ENCODE measurements around the gene SLC22A3.
A peak's percentile ranks its signal among the peaks of the same experiment; 100 is the strongest.
"Not testable (repeated sequence)": the region's sequence is repeated elsewhere in the genome, so short reads cannot be mapped to it uniquely, and the experiment has no call there.

SLC22A3 gene

DNA sequence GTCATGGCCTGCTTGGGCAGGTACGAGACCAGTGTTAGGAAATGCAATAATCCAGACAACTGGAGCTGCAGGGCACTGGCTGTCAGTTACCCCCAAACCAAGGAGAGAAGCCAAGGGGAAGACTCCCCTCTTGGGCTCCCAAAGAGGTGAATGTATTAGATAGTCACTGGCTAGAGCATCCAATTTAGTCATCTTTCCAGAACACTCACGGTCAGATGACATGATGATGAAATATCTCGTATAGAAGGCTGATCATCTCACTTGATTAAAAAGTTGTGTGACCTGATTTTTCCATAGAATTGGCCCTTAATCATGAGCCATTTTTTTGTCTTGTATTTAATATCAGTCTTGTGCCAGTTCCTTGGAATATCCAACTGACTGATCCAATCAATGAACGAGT lies 40.7 kb downstream of the SLC22A3 start:
- 92 to 100% methylated on average over 2 to 4 of the region's 4 CpGs for WGBS, 2 experiments (ENCODE audit: insufficient coverage in 2 of 2)
- H3K27ac ChIP-seq (ENCODE audit: low read depth, low read length, severe bottlenecking), result no peak overlapping the region
- no peaks in the 10 kb centered on the region for H3K4me1 ChIP-seq (ENCODE audit: control insufficient read depth, insufficient read depth, low read length, poor library complexity, severe bottlenecking)
- H3K4me3 ChIP-seq (ENCODE audit: extremely low read depth, insufficient read depth, low read length, poor library complexity, severe bottlenecking), result no peak overlapping the region
- no peaks in the 10 kb centered on the region for H3K36me3 ChIP-seq (ENCODE audit: control insufficient read depth, insufficient read depth, low read length)
- no peaks in the 10 kb centered on the region for H3K9me3 ChIP-seq (ENCODE audit: control insufficient read depth, low read length)

DNA sequence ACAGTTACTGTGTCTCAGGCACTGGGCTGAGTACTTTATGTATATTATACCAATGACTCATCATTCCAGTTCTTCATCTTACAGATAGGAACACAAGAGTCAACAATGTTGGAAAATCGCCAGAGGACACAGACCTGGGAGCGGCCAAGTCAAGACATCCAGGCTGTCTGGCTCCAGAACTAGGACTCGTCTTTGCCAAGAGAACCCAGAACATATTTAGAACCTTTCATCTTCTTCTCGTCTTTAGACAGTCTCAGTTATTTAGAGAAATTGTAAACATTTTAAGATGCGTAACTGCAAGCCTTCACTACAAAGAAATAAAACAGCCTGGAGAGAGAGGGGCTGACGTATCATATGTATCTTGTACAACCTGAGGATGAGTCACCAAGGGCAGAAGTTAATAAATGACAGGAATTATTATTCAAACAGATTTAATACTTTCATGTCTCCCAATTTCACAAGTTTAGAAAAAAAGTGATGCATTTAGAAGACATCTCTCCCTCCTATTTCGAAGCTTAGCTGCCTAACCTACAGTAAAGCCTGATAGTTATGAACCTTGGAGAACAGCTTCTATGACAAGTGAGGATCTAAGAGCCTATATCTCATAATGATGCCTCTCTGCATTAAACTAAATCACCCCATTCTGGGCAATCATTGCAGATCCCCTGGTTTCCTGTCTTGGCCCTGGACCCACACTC lies 43.4 kb downstream of the SLC22A3 start:
- Histone ChIP-seq H3K27ac (ENCODE audit: low read depth, low read length, severe bottlenecking) (no peak overlapping the region), H3K4me3 (ENCODE audit: extremely low read depth, insufficient read depth, low read length, poor library complexity, severe bottlenecking) (no peak overlapping the region), H3K4me1 (ENCODE audit: control insufficient read depth, insufficient read depth, low read length, poor library complexity, severe bottlenecking) (peaks cover 3% of the 10 kb centered on the region), H3K9me3 (ENCODE audit: control insufficient read depth, low read length) (no peaks in the 10 kb centered on the region), H3K36me3 (ENCODE audit: control insufficient read depth, insufficient read depth, low read length) (no peaks in the 10 kb centered on the region)
- WGBS, 2 experiments (ENCODE audit: insufficient coverage in 2 of 2), result 100% methylated on average over 1 of the region's 7 CpGs; no CpG with 5 or more reads in 1 of the 2 experiments

DNA sequence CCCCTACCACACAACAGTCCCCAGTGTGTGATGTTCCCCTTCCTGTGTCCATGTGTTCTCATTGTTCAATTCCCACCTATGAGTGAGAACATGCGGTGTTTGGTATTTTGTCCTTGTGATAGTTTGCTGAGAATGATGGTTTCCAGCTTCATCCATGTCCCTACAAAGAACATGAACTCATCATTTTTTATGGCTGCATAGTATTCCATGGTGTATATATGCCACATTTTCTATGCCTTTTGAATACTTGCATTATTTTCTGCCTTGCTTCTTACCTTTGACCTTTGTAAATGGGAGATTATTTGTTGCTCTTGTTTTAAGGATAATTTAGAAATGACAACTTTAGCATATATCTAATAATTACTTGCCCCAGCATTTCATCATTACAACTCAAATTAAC lies 45.3 kb downstream of the SLC22A3 start:
- no CpG with 5 or more reads among the region's 1 CpG for WGBS, 2 experiments (ENCODE audit: insufficient coverage in 2 of 2)
- not testable (repeated sequence) for H3K36me3 ChIP-seq (ENCODE audit: control insufficient read depth, insufficient read depth, low read length); H3K27ac ChIP-seq (ENCODE audit: low read depth, low read length, severe bottlenecking); H3K9me3 ChIP-seq (ENCODE audit: control insufficient read depth, low read length); H3K4me3 ChIP-seq (ENCODE audit: extremely low read depth, insufficient read depth, low read length, poor library complexity, severe bottlenecking); H3K4me1 ChIP-seq (ENCODE audit: control insufficient read depth, insufficient read depth, low read length, poor library complexity, severe bottlenecking)

DNA sequence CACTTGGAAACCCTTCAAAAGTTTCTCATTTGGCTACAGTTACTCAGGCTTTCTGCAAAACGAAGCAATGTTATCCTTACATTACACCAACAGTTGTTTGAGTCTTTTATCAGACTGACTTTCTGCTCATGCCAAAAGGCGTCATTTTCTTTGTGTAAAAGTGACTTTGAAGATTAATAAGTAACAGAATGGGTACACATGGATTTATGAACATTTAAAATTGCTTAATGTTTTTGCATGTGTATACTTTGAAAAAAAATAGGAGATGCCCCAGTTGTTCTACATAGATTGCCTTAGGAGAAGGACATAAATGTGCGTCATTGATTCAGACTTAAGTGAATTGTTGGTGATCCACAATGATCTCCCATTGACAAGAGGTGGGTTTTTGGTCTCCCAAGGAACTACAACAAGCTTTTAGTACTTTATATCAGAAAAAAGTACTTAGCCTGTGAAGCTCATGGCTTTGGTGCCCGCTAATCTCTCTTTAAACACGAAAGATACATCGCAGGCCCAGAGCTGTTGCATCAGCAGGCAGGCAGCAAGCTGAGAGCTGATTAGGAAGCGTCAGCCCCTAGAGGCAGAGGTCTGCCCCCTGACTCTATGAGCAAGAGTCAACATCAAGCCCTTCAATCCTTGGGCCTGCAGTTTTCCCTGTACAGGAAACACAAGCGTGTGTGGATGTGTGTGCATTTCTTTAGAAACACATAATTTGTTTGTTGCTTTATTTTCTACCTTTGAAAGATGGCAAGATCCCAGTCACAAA lies 45.9 kb downstream of the SLC22A3 start:
- Histone ChIP-seq H3K4me1 (ENCODE audit: control insufficient read depth, insufficient read depth, low read length, poor library complexity, severe bottlenecking) (peaks cover 3% of the 10 kb centered on the region), H3K27ac (ENCODE audit: low read depth, low read length, severe bottlenecking) (peak overlapping the region; percentile 87), H3K9me3 (ENCODE audit: control insufficient read depth, low read length) (no peaks in the 10 kb centered on the region), H3K4me3 (ENCODE audit: extremely low read depth, insufficient read depth, low read length, poor library complexity, severe bottlenecking) (no peak overlapping the region), H3K36me3 (ENCODE audit: control insufficient read depth, insufficient read depth, low read length) (no peaks in the 10 kb centered on the region)
- 62 to 67% methylated on average over 5 to 6 of the region's 8 CpGs for WGBS, 2 experiments (ENCODE audit: insufficient coverage in 2 of 2)

DNA sequence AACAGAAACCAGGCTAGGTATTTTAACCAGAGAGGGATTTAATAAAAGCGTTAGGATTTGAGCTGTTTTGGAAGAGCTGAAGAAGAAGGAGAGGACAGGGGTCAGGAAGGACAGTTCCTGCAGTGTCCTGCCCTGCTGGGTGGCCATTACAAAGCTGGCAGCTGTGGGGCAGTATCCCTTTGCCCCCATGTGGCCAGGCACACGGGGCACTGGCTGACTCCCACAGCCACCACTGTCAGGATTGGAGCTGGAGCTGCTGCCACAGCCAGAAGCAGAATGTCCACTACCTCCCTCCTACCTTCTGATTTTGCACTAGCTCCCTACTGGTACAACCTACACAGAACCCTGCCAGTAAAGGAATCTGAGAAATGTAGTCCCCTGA lies 46.5 kb downstream of the SLC22A3 start:
- peak overlapping the region; percentile 87 for H3K27ac ChIP-seq (ENCODE audit: low read depth, low read length, severe bottlenecking)
- H3K4me3 ChIP-seq (ENCODE audit: extremely low read depth, insufficient read depth, low read length, poor library complexity, severe bottlenecking), result no peak overlapping the region
- H3K36me3 ChIP-seq (ENCODE audit: control insufficient read depth, insufficient read depth, low read length), result no peaks in the 10 kb centered on the region
- H3K4me1 ChIP-seq (ENCODE audit: control insufficient read depth, insufficient read depth, low read length, poor library complexity, severe bottlenecking), result peaks cover 3% of the 10 kb centered on the region
- H3K9me3 ChIP-seq (ENCODE audit: control insufficient read depth, low read length), result no peaks in the 10 kb centered on the region
- WGBS, 2 experiments (ENCODE audit: insufficient coverage in 2 of 2), result 66% methylated on average over 2 of the region's 2 CpGs; no CpG with 5 or more reads in 1 of the 2 experiments

DNA sequence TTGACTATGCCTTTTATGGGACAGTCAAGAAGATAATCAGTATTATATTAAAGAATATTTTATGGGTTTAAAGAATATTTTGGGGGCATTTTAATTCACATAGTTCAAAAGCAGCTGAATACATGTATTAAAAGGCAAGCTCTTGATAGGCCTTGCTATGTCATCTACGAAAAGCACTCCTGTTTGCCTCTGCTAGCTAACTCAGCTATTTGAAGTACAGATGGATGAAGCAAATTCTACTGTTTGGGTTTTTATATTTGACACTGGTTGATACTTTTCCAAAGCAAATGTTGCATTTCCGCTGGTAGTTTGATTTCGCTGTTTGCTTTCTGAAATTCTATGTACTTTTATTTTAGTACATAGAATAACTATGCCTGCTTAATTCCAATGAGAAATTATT lies 47.0 kb downstream of the SLC22A3 start:
- no CpG with 5 or more reads among the region's 3 CpGs for WGBS, 2 experiments (ENCODE audit: insufficient coverage in 2 of 2)
- Histone ChIP-seq H3K4me3 (ENCODE audit: extremely low read depth, insufficient read depth, low read length, poor library complexity, severe bottlenecking) (no peak overlapping the region), H3K36me3 (ENCODE audit: control insufficient read depth, insufficient read depth, low read length) (no peaks in the 10 kb centered on the region), H3K27ac (ENCODE audit: low read depth, low read length, severe bottlenecking) (no peak overlapping the region), H3K4me1 (ENCODE audit: control insufficient read depth, insufficient read depth, low read length, poor library complexity, severe bottlenecking) (peaks cover 3% of the 10 kb centered on the region), H3K9me3 (ENCODE audit: control insufficient read depth, low read length) (no peaks in the 10 kb centered on the region)

DNA sequence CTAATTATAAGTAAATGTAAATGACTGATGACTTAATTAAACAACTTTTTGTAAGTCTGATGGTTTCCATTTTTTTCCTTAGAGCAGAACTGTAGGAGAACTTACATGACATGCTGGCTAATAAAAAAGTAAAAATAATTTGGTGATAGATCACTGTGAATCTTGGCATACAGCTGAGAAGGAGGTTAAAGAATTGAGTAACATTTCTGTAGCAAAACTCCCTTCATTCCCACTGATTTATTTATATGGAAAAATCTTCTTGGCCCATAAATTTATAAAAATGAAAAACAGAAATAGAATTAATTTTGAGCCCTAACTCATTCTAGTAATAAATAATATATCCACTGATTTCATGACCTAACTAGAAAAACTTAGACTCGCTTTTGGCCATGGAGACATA lies 48.1 kb downstream of the SLC22A3 start:
- no CpG with 5 or more reads among the region's 1 CpG for WGBS, 2 experiments (ENCODE audit: insufficient coverage in 2 of 2)

DNA sequence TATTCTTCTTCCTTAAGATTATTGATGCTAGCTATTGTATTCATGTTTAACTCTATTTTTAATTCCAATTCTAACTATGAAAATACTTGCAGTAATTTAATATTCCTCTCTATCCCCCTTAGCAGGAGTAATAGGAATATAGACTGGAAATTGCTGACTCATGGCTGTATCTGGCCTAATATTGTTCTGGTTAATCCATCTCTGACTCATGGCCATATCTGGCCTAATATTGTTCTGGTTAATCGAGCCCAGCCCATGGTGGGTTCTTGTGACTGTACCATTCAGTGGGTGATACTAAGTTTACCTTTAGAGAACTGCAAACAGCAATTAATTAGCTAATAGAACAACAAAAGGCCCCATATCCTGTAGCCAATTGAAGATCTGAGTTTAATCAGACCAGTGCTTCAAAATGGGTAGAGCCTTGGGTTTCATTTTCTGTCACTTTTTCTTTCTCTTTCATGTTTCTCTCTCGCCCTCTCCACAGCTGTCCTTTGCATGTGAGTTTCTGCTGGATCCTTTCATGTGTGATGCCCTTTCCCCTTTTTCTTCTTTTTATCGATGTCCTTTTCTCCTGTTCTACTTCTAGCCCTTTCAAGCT lies 50.6 kb downstream of the SLC22A3 start:
- no peak overlapping the region for H3K27ac ChIP-seq (ENCODE audit: low read depth, low read length, severe bottlenecking)

More for the DNA sequence above, 48.1 kb downstream of the SLC22A3 start:
- Histone ChIP-seq H3K4me3 (ENCODE audit: extremely low read depth, insufficient read depth, low read length, poor library complexity, severe bottlenecking) (no peak overlapping the region), H3K9me3 (ENCODE audit: control insufficient read depth, low read length) (no peaks in the 10 kb centered on the region), H3K4me1 (ENCODE audit: control insufficient read depth, insufficient read depth, low read length, poor library complexity, severe bottlenecking) (peaks cover 3% of the 10 kb centered on the region), H3K36me3 (ENCODE audit: control insufficient read depth, insufficient read depth, low read length) (no peaks in the 10 kb centered on the region), H3K27ac (ENCODE audit: low read depth, low read length, severe bottlenecking) (no peak overlapping the region)

DNA sequence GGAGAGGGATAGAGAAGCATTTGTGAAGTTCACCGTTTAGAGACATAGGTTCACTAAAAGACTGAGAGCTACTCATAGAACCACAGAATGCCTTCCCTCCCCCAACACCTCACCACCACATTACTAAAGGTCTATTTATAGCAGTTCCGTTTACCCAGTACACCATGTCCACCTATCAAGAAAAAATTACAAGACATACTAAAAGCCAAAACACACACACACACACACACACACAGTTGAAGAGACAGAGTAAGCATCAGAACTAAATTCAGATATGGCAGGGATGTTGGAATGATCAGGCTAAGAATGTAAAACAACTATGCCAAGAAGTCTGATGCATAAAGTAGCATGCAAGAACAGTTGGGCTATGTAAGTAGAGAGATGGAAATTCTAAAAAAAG lies 52.3 kb downstream of the SLC22A3 start:
- Histone ChIP-seq H3K36me3 (ENCODE audit: control insufficient read depth, insufficient read depth, low read length) (no peaks in the 10 kb centered on the region), H3K4me1 (ENCODE audit: control insufficient read depth, insufficient read depth, low read length, poor library complexity, severe bottlenecking) (no peaks in the 10 kb centered on the region), H3K27ac (ENCODE audit: low read depth, low read length, severe bottlenecking) (no peak overlapping the region), H3K4me3 (ENCODE audit: extremely low read depth, insufficient read depth, low read length, poor library complexity, severe bottlenecking) (no peak overlapping the region), H3K9me3 (ENCODE audit: control insufficient read depth, low read length) (no peaks in the 10 kb centered on the region)
- 80% methylated on average over 1 of the region's 2 CpGs; no CpG with 5 or more reads in 1 of the 2 experiments for WGBS, 2 experiments (ENCODE audit: insufficient coverage in 2 of 2)

More for the DNA sequence above, 50.6 kb downstream of the SLC22A3 start:
- Histone ChIP-seq H3K4me1 (ENCODE audit: control insufficient read depth, insufficient read depth, low read length, poor library complexity, severe bottlenecking) (peaks cover 3% of the 10 kb centered on the region), H3K9me3 (ENCODE audit: control insufficient read depth, low read length) (no peaks in the 10 kb centered on the region), H3K36me3 (ENCODE audit: control insufficient read depth, insufficient read depth, low read length) (no peaks in the 10 kb centered on the region), H3K4me3 (ENCODE audit: extremely low read depth, insufficient read depth, low read length, poor library complexity, severe bottlenecking) (no peak overlapping the region)
- 86 to 87% methylated on average over 2 of the region's 3 CpGs for WGBS, 2 experiments (ENCODE audit: insufficient coverage in 2 of 2)

DNA sequence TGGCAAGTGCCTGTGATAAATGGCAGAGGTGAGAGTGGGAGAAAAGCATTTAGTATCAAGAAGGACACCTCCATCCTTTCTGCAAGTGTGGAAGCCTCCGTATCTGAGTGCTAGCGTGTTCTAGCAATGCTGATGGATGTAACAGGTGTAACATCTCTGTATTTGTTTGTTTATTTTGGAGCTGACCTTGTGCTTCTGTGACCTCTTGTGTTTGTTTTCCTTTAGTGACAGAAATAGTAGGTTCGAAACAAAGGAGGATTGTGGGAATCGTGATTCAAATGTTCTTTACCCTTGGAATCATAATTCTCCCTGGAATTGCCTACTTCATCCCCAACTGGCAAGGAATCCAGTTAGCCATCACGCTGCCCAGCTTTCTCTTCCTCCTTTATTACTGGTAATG lies 60.4 kb downstream of the SLC22A3 start:
- no peaks in the 10 kb centered on the region for H3K36me3 ChIP-seq (ENCODE audit: control insufficient read depth, insufficient read depth, low read length)
- 81 to 100% methylated on average over 2 to 3 of the region's 5 CpGs for WGBS, 2 experiments (ENCODE audit: insufficient coverage in 2 of 2)

More for the DNA sequence above, 60.4 kb downstream of the SLC22A3 start:
- no peak overlapping the region for H3K4me3 ChIP-seq (ENCODE audit: extremely low read depth, insufficient read depth, low read length, poor library complexity, severe bottlenecking)
- H3K27ac ChIP-seq (ENCODE audit: low read depth, low read length, severe bottlenecking), result no peak overlapping the region
- H3K9me3 ChIP-seq (ENCODE audit: control insufficient read depth, low read length), result no peaks in the 10 kb centered on the region
- no peaks in the 10 kb centered on the region for H3K4me1 ChIP-seq (ENCODE audit: control insufficient read depth, insufficient read depth, low read length, poor library complexity, severe bottlenecking)

Measured in mesodermal cell (in vitro differentiated cells).